ENCODE results near the gene FADD. TPM values are rescaled to one million over a fixed set of nuclear protein-coding genes. Genes with fewer than 3 reads are reported as not detected.

The FADD gene
- total and polyA plus RNA-seq, 11 donors: 8.5 to 24.4 (median 10.2) TPM

DNA sequence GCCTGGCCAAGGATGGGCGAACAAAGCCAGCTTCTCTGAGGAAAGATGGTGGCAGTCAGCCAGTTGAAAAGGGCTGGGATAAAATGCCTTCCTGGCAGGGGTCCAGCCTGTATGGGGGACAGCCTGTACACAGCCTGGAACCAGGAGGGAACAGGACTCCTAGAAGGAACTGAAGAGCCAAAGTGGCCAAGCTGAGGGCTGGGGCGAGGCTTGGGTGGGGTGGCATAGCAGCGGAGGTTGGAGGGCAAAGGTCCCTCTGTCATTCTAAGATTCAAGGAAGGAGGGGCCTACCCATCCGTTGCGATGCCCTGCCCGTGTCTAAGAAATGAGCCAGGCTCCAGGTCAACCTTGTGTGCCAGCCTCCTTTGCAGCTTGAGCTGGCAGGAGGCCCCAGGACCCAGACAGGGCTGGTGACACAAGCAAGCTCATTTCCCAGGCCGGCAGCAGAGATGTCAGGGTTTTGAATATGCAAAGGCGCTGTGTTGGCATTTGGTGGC lies 22.6 kb downstream of the FADD start:
- no peaks in the 10 kb centered on the region for H3K27me3 ChIP-seq
- DNase-seq (no peak), ATAC-seq (peak in 1 of 4 donors; percentile 33)
- intact Hi-C loops (cut with DNase I): no loop called here
- no peaks in the 10 kb centered on the region for H3K36me3 ChIP-seq
- TF ChIP-seq, protein P1, sequence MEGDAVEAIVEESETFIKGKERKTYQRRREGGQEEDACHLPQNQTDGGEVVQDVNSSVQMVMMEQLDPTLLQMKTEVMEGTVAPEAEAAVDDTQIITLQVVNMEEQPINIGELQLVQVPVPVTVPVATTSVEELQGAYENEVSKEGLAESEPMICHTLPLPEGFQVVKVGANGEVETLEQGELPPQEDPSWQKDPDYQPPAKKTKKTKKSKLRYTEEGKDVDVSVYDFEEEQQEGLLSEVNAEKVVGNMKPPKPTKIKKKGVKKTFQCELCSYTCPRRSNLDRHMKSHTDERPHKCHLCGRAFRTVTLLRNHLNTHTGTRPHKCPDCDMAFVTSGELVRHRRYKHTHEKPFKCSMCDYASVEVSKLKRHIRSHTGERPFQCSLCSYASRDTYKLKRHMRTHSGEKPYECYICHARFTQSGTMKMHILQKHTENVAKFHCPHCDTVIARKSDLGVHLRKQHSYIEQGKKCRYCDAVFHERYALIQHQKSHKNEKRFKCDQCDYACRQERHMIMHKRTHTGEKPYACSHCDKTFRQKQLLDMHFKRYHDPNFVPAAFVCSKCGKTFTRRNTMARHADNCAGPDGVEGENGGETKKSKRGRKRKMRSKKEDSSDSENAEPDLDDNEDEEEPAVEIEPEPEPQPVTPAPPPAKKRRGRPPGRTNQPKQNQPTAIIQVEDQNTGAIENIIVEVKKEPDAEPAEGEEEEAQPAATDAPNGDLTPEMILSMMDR (IDR thresholded peaks at IDR 0.05): no peak
- TF ChIP-seq POLR2A (IDR thresholded peaks at IDR 0.05): no peak
- no peak overlapping the region for H3K4me3 ChIP-seq
- no peaks in the 10 kb centered on the region for H3K9me3 ChIP-seq
- peaks cover 0 to 6% (median 3%) of the 10 kb centered on the region in 12 donors for H3K4me1 ChIP-seq
- no peak overlapping the region for H3K27ac ChIP-seq
- WGBS, 4 donors: 62 to 79% (median 65%) methylated on average over 8 of the region's 8 CpGs

DNA sequence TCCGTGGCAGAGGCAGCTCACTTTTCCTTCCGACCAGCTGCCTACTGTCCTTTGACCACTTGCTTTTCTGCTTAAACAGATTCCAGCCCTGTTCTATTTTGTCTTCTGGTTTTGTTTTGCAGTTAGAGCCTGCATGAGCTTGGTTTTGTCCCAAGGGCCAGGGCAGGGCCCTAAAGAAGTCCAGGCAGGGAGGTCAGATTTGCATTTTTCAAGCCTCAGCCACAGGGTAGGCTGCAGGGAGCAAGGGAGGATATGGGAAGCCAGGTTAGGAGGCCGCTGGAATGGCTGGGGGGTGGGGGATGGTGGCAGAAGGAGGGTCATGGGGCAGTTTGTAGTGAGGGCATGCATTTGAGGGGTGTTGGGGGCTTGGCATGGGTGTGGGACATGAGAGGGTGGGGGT lies 23.1 kb downstream of the FADD start:
- peaks cover 0 to 11% (median 6%) of the 10 kb centered on the region in 12 donors for H3K4me1 ChIP-seq
- H3K4me3 ChIP-seq: no peak overlapping the region
- intact Hi-C loops (cut with DNase I): no loop called here
- DNase-seq (no peak), ATAC-seq (no peak)
- H3K9me3 ChIP-seq: no peaks in the 10 kb centered on the region
- 84 to 92% (median 86%) methylated on average over 3 of the region's 3 CpGs for WGBS, 4 donors
- TF ChIP-seq POLR2A (IDR thresholded peaks at IDR 0.05): no peak
- TF ChIP-seq, protein P1 (IDR thresholded peaks at IDR 0.05): no peak
- H3K36me3 ChIP-seq: no peaks in the 10 kb centered on the region
- H3K27ac ChIP-seq: no peak overlapping the region
- no peaks in the 10 kb centered on the region for H3K27me3 ChIP-seq

DNA sequence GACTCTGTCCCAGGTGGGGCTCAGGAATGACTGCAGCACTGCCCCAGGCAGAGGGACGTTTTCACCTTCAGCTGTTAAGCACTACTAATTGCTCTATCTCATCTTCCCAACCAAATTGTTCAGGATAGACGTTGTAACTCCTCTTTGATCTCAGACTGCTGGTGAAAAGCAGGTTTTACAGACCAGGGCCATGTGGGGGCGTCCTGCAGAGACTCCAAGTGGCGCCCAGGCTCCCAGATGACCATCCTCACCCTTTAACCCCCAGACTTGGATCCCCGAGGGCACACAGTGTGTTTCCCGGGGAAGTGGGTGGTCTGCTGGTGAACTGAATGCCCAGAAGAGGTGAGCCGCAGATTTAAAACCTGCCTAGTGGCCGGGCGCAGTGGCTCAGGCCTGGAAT lies 23.9 kb downstream of the FADD start:
- Histone ChIP-seq H3K27me3 (no peaks in the 10 kb centered on the region), H3K36me3 (no peaks in the 10 kb centered on the region), H3K9me3 (no peaks in the 10 kb centered on the region), H3K4me1 (peaks cover 0 to 14% (median 7%) of the 10 kb centered on the region in 12 donors), H3K27ac (no peak overlapping the region), H3K4me3 (no peak overlapping the region)
- TF ChIP-seq, protein P1 (IDR thresholded peaks at IDR 0.05): no peak
- TF ChIP-seq POLR2A (IDR thresholded peaks at IDR 0.05): no peak
- ATAC-seq (no peak), DNase-seq (no peak)
- 54 to 64% (median 58%) methylated on average over 9 of the region's 9 CpGs for WGBS, 4 donors
- intact Hi-C loops (cut with DNase I): no loop called here

DNA sequence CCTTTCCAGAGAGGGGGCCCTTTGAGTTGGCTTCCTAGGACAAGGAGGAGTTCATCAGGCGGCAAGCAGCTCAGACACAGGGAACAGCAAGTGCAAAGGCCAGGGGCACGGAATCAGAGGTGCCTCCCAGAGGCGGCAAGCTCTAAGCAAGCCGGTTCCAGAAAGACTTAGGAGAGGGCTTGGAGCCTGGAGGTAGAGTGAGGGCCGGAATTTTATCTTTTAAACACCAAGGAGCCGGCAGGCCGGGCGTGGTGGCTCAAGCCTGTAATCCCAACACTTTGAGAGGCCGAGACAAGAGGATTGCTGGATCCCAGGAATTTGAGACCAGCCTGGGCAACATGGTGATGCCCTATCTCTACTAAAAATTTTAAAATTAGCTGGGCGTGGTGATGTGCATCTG lies 26.6 kb downstream of the FADD start:
- Histone ChIP-seq H3K27ac (no peak overlapping the region), H3K27me3 (no peaks in the 10 kb centered on the region), H3K9me3 (peaks cover 0 to 6% (median 0%) of the 10 kb centered on the region in 12 donors), H3K4me1 (peaks cover 0 to 14% (median 7%) of the 10 kb centered on the region in 12 donors), H3K4me3 (no peak overlapping the region), H3K36me3 (no peaks in the 10 kb centered on the region)
- DNase-seq: no peak
- TF ChIP-seq, protein P1 (IDR thresholded peaks at IDR 0.05): no peak
- TF ChIP-seq POLR2A (IDR thresholded peaks at IDR 0.05): no peak
- no peak for ATAC-seq
- WGBS, 4 donors: 89 to 92% (median 91%) methylated on average over 10 of the region's 10 CpGs
- intact Hi-C loops (cut with DNase I): no loop called here
